ENCODE results near the gene TFAP2A.

DNA sequence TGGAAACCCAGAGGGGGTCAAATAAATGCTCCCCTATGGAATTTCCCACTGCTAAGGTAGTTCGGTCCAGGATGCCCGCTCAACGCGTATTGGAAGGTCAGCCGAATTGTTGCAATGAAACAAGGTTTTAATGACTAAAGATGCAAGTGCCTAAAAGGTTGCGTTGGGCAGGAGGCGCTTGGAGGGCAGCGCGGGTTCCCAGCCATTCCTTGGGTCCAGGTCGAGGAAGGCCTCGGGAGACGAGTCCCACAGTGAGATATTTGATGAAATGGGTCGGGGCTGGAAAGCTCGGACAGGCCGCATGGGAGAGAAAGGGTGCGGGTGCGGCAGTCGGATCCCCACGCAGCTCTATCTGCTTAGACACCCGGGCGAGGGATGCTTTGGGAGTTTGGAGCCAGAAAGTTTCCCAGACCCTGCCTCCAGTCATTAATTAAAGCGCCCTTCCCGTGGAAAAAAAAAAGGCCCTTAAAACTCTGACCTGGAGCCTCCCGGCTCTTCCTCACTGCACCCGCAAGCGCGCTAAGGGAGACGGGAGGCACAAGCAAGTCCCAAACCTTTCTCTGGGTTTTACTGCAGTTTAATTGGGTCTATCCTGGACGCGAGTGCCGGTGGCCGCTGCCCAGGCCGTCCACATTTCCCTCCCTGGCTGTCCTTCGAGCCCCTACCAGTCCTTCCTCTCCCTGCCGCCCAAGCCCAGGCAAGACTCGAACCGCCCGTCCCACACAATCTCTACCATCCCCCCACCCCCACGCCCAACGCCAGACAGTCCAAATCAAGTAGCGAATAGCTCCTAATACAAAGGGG lies 24.2 kb downstream of the TFAP2A start:
- TF ChIP-seq FOXM1 (IDR thresholded peaks at IDR 0.05; ENCODE audit: borderline replicate concordance) (no peak), ARNT (IDR thresholded peaks at IDR 0.05) (no peak), FOXK2 (IDR thresholded peaks at IDR 0.05) (no peak), HDGF (IDR thresholded peaks at IDR 0.05; ENCODE audit: borderline replicate concordance) (no peak), ELF4 (IDR thresholded peaks at IDR 0.05) (no peak), FOXA1 (IDR thresholded peaks at IDR 0.05) (no peak)
